Right lobe of liver (tissue), 6 donors: ENCODE results near the gene MAPK4. TPM values are rescaled to one million over a fixed set of nuclear protein-coding genes. Genes with fewer than 3 reads are reported as not detected.

Experiments
- ATAC-seq, 4 donors: fragments of 200-7000 bp; cut with Tn5 transposase; one replicate each; pipeline ENCODE4 v1.9.1; 2020; ENCODE audit warnings: mild to moderate bottlenecking in 4 of 4, moderate library complexity in 4 of 4
- DNase-seq, 3 donors: peaks; one replicate each; pipeline ENCODE4 v3.0.0-alpha.2; 2020
- H3K27ac ChIP-seq, 3 donors: fragments of 200-600 bp; one replicate each; pipeline ENCODE4 v1.8.0; 2022
- H3K27me3 ChIP-seq, 2 donors: fragments of 200-600 bp; one replicate each; pipeline ENCODE4 v1.8.0; 2022
- H3K36me3 ChIP-seq, 4 donors: fragments of 200-600 bp; sonication (generic) in 1 of 4; one replicate each; pipeline versions ENCODE4 v1.5.1 to v1.8.0; 2017 to 2022; ENCODE audit warnings: control low read depth in 1 of 4
- H3K4me1 ChIP-seq, 4 donors: fragments of 200-600 bp; sonication (generic) in 1 of 4; one replicate each; pipeline versions ENCODE4 v1.5.1 to v1.8.0; 2017 to 2022; ENCODE audit warnings: control low read depth in 1 of 4
- H3K4me3 ChIP-seq, 3 donors: fragments of 200-600 bp; one replicate each; pipeline ENCODE4 v1.8.0; 2022
- H3K9me3 ChIP-seq, 4 donors: fragments of 200-600 bp; sonication (generic) in 1 of 4; one replicate each; pipeline versions ENCODE4 v1.5.1 to v1.8.0; 2017 to 2022; ENCODE audit warnings: control low read depth in 1 of 4
- CTCF ChIP-seq, 4 donors: fragments of 200-600 bp in 3 of 4; fragments of 450-650 bp in 1 of 4; IDR thresholded peaks; one replicate each; pipeline versions ENCODE4 v1.5.1 to v1.8.0; 2016 to 2022; ENCODE audit warnings: antibody characterized with exemption in 4 of 4, mild to moderate bottlenecking in 2 of 4
- POLR2A ChIP-seq: fragments of 450-650 bp; IDR thresholded peaks from one replicate; pipeline ENCODE4 v1.6.1; 2017; ENCODE audit warnings: antibody characterized with exemption, mild to moderate bottlenecking
- WGBS: methylation state at CpG from one replicate; pipeline ENCODE4 v1.1.6; 2018; ENCODE audit warnings: low coverage, low lambda C conversion rate; ENCODE audit not compliant: insufficient coverage; ENCODE audit errors: missing lambda C conversion rate; 5-methylcytosine and 5-hydroxymethylcytosine counted together
- intact Hi-C, 2 donors: fragments of 100-400 bp; cut with DNase I; formaldehyde crosslinking; loops; one replicate each; pipeline versions ENCODE4 v1.11.2 to v1.14.1; 2022
- total RNA-seq, 6 experiments: library from RNA; depleted of rRNA in 2 of 6; stranded (reverse); fragments of >200 nt in 2 of 6; fragmentation: NEBNext Ultra II Directional in 3 of 6; extraction: Animal tissue kit (Norgen Biotek cat#: 25700) in 3 of 6; gene quantifications; one replicate each; pipeline versions ENCODE4 v1.1.0 to v1.2.4, GENCODE V29; 2016 to 2023
- donor health status: DM: no; HTN: yes; CAD: no.
- donor health status: DM: no; HTN: no; CAD: no.
- donor health status: DM: no; HTN: no; CAD: no.
- donor health status: DM: no; HTN: yes; CAD: no.
- donor health status: DM: no; HTN: yes; CAD: no.

The MAPK4 gene
- total RNA-seq, 6 experiments from 2014 or later = 0.33 to 8.3 (median 1.5) TPM

- no peak overlapping the region for H3K4me3 ChIP-seq
- H3K36me3 ChIP-seq = no peaks in the 10 kb centered on the region
- intact Hi-C loops = no loop called here
- WGBS = 93% methylated on average over 5 of the region's 7 CpGs
- ATAC-seq (no peak), DNase-seq (no peak)
- TF ChIP-seq CTCF (IDR thresholded peaks at IDR 0.05) (no peak), POLR2A (no peak)
- no peaks in the 10 kb centered on the region for H3K4me1 ChIP-seq
- no peaks in the 10 kb centered on the region for H3K27me3 ChIP-seq
- H3K9me3 ChIP-seq = no peaks in the 10 kb centered on the region
- H3K27ac ChIP-seq = no peak overlapping the region
Measured at GRCh38 chr18:50647237-50647636, 87.3 kb downstream of the MAPK4 start.

- intact Hi-C loops = no loop called here
- no peak for TF ChIP-seq CTCF (IDR thresholded peaks at IDR 0.05)
- TF ChIP-seq POLR2A = no peak
- Histone ChIP-seq H3K27me3 (no peaks in the 10 kb centered on the region), H3K9me3 (no peaks in the 10 kb centered on the region), H3K4me3 (no peak overlapping the region), H3K36me3 (no peaks in the 10 kb centered on the region), H3K27ac (no peak overlapping the region), H3K4me1 (no peaks in the 10 kb centered on the region)
- DNase-seq (no peak), ATAC-seq (no peak)
Measured at GRCh38 chr18:50647792-50648191, 87.9 kb downstream of the MAPK4 start.

- intact Hi-C loops = no loop called here
- Histone ChIP-seq H3K27ac (no peak overlapping the region), H3K9me3 (no peaks in the 10 kb centered on the region), H3K4me1 (peaks cover 0 to 14% (median 0%) of the 10 kb centered on the region in 4 donors), H3K27me3 (no peaks in the 10 kb centered on the region), H3K36me3 (no peaks in the 10 kb centered on the region), H3K4me3 (no peak overlapping the region)
- DNase-seq = no peak
- ATAC-seq = no peak
- TF ChIP-seq CTCF (IDR thresholded peaks at IDR 0.05) (no peak), POLR2A (no peak)
- 60% methylated on average over 1 of the region's 4 CpGs for WGBS
Measured at GRCh38 chr18:50649821-50650220, 89.9 kb downstream of the MAPK4 start.

- Histone ChIP-seq H3K27me3 (no peaks in the 10 kb centered on the region), H3K27ac (no peak overlapping the region), H3K4me1 (peaks cover 0 to 15% (median 0%) of the 10 kb centered on the region in 4 donors), H3K4me3 (no peak overlapping the region), H3K9me3 (no peaks in the 10 kb centered on the region), H3K36me3 (no peaks in the 10 kb centered on the region)
- intact Hi-C loops = no loop called here
- no peak for ATAC-seq
- WGBS = 88% methylated on average over 5 of the region's 7 CpGs
- TF ChIP-seq POLR2A (no peak), CTCF (IDR thresholded peaks at IDR 0.05) (no peak)
- no peak for DNase-seq
Measured at GRCh38 chr18:50651334-50651733, 91.4 kb downstream of the MAPK4 start.
